Mammary epithelial cell (primary cell): ENCODE results near the gene KRTAP5-7.

Experiments used
- CTCF ChIP-seq, 2 donors: IDR thresholded peaks in 1 of 2; conservative IDR thresholded peaks in 1 of 2; 2 replicates each; pipeline ENCODE4 v1.5.1; 2011 to 2012; ENCODE audit warnings: inconsistent platforms in 2 of 2, low read length in 2 of 2, mild to moderate bottlenecking in 2 of 2, control low read depth in 1 of 2, low read depth in 1 of 2; ENCODE audit not compliant: insufficient read depth in 1 of 2; ENCODE audit errors: extremely low read depth in 1 of 2
- EZH2 ChIP-seq: IDR thresholded peaks from 2 replicates; pipeline ENCODE4 v1.6.1; 2012; ENCODE audit warnings: low read length, inconsistent platforms, borderline replicate concordance

DNA sequence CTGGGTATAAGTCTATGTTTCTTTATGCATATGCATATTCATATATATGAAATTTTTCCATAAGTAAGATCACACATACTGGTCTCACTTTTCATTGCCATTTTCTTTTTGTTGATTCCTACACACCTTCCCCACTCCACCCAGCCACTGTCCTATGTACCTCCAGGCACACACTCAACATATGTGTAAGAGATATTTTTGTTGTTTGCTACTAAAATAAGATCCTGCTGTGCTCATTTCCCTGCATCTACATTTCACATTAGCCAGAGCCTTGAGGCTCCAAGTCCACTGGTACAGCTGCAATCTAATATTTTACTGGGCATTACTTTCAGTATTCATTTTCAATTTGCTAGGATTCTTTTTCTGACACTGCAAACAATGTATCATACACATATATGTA, 30.2 kb downstream of the KRTAP5-7 start:
- TF ChIP-seq EZH2 = no peak
- no peak for TF ChIP-seq CTCF (conservative IDR thresholded peaks at IDR 0.05 in 1 of 2, IDR thresholded peaks at IDR 0.05 in 1 of 2; ENCODE audit: extremely low read depth in 1 of 2, insufficient read depth in 1 of 2, low read depth in 1 of 2, low read length in 2 of 2)
